OCI-LY1 (cell line): Measurements from ENCODE around the gene PPP1R2C.

ENCODE experiments used
- H2AFZ ChIP-seq: fragments of 200-600 bp; sonication (generic), shearing (Covaris generic); 2 replicates; pipeline ENCODE4 v1.6.0; 2014; ENCODE audit warnings: antibody characterized with exemption, mild to moderate bottlenecking, low read length
- H3F3A ChIP-seq: fragments of 200-600 bp; sonication (generic), shearing (Covaris generic); 2 replicates; pipeline ENCODE4 v1.6.0; 2014; ENCODE audit warnings: mild to moderate bottlenecking, antibody characterized with exemption, low read length, moderate library complexity; ENCODE audit not compliant: insufficient read depth
- H3K27ac ChIP-seq: fragments of 200-600 bp; sonication (generic); 2 replicates; pipeline ENCODE4 v1.5.1; 2014; ENCODE audit warnings: low read length, mixed run types, mild to moderate bottlenecking, low read depth; ENCODE audit not compliant: poor library complexity, severe bottlenecking
- H3K27me3 ChIP-seq: fragments of 200-600 bp; sonication (generic); 2 replicates; pipeline ENCODE4 v1.6.0; 2014; ENCODE audit warnings: antibody characterized with exemption, mild to moderate bottlenecking, low read length, moderate library complexity; ENCODE audit not compliant: insufficient read depth
- H3K36me3 ChIP-seq: fragments of 200-600 bp; sonication (generic); 2 replicates; pipeline ENCODE4 v1.6.1; 2014; ENCODE audit warnings: mild to moderate bottlenecking, antibody characterized with exemption, low read length, moderate library complexity, mixed read lengths; ENCODE audit not compliant: insufficient read depth
- H3K4me1 ChIP-seq: fragments of 200-600 bp; sonication (generic); 2 replicates; pipeline ENCODE4 v1.5.1; 2014; ENCODE audit warnings: mild to moderate bottlenecking, low read length, moderate library complexity; ENCODE audit not compliant: insufficient read depth, severe bottlenecking
- H3K4me2 ChIP-seq: fragments of 200-600 bp; sonication (generic), shearing (Covaris generic); 2 replicates; pipeline ENCODE4 v1.6.1; 2014; ENCODE audit warnings: low read length
- H3K4me3 ChIP-seq: fragments of 200-600 bp; sonication (generic); 2 replicates; pipeline ENCODE4 v1.5.1; 2014; ENCODE audit warnings: low read length, low read depth, mild to moderate bottlenecking, mixed read lengths; ENCODE audit not compliant: poor library complexity, severe bottlenecking
- H3K79me2 ChIP-seq: fragments of 200-600 bp; shearing (Covaris generic); 2 replicates; pipeline ENCODE4 v1.6.1; 2016; ENCODE audit warnings: mixed run types, low read length, mixed read lengths; ENCODE audit not compliant: insufficient read depth
- H3K9ac ChIP-seq: fragments of 200-600 bp; sonication (generic), shearing (Covaris generic); 2 replicates; pipeline ENCODE4 v1.6.1; 2014; ENCODE audit warnings: mild to moderate bottlenecking, low read length, mixed read lengths
- H3K9me2 ChIP-seq: fragments of 200-600 bp; sonication (generic), shearing (Covaris generic); 2 replicates; pipeline ENCODE4 v1.6.1; 2014; ENCODE audit warnings: low read depth, mild to moderate bottlenecking, low read length, mixed read lengths
- H3K9me3 ChIP-seq: fragments of 200-600 bp; shearing (Covaris generic); 2 replicates; pipeline ENCODE4 v1.6.1; 2014; ENCODE audit warnings: low read length, mixed read lengths
- H4K20me1 ChIP-seq: fragments of 200-600 bp; sonication (generic), shearing (Covaris generic); 2 replicates; pipeline ENCODE4 v1.6.0; 2016; ENCODE audit warnings: mild to moderate bottlenecking, low read length; ENCODE audit not compliant: insufficient read depth
- EZH2 ChIP-seq: fragments of 200-600 bp; sonication (generic), shearing (Covaris generic); IDR thresholded peaks from 2 replicates; pipeline ENCODE4 v1.8.0; 2017; ENCODE audit warnings: borderline replicate concordance, mixed run types, mild to moderate bottlenecking, antibody characterized with exemption, low read length, moderate library complexity, mixed read lengths
- TF ChIP-seq, protein P1 (sequence below): fragments of 200-600 bp; sonication (generic), shearing (Covaris generic); IDR thresholded peaks from 2 replicates; pipeline ENCODE4 v1.5.1; 2017; ENCODE audit warnings: mild to moderate bottlenecking, antibody characterized with exemption, low read length, moderate library complexity, mixed read lengths

Gene PPP1R2C

GRCh38 chrX:42738552-42738951, 39.4 kb downstream of the PPP1R2C start:
- no peak overlapping the region for H2AFZ ChIP-seq
- no peaks in the 10 kb centered on the region for H3K9me3 ChIP-seq
- H3K27ac ChIP-seq, result no peak overlapping the region
- peaks cover 18% of the 10 kb centered on the region for H3K4me1 ChIP-seq
- no peaks in the 10 kb centered on the region for H3K36me3 ChIP-seq
- H3K27me3 ChIP-seq, result no peaks in the 10 kb centered on the region
- no peaks in the 10 kb centered on the region for H3F3A ChIP-seq
- no peak overlapping the region for H3K4me3 ChIP-seq
- no peaks in the 10 kb centered on the region for H3K9me2 ChIP-seq
- no peak overlapping the region for H3K9ac ChIP-seq
- TF ChIP-seq EZH2, result no peak
- TF ChIP-seq, protein P1, sequence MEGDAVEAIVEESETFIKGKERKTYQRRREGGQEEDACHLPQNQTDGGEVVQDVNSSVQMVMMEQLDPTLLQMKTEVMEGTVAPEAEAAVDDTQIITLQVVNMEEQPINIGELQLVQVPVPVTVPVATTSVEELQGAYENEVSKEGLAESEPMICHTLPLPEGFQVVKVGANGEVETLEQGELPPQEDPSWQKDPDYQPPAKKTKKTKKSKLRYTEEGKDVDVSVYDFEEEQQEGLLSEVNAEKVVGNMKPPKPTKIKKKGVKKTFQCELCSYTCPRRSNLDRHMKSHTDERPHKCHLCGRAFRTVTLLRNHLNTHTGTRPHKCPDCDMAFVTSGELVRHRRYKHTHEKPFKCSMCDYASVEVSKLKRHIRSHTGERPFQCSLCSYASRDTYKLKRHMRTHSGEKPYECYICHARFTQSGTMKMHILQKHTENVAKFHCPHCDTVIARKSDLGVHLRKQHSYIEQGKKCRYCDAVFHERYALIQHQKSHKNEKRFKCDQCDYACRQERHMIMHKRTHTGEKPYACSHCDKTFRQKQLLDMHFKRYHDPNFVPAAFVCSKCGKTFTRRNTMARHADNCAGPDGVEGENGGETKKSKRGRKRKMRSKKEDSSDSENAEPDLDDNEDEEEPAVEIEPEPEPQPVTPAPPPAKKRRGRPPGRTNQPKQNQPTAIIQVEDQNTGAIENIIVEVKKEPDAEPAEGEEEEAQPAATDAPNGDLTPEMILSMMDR, result no peak
- H4K20me1 ChIP-seq, result no peaks in the 10 kb centered on the region
- no peaks in the 10 kb centered on the region for H3K79me2 ChIP-seq
- H3K4me2 ChIP-seq, result no peak overlapping the region

- Histone ChIP-seq H3F3A (no peaks in the 10 kb centered on the region), H4K20me1 (no peaks in the 10 kb centered on the region), H3K79me2 (no peaks in the 10 kb centered on the region), H3K4me3 (no peak overlapping the region), H3K27me3 (no peaks in the 10 kb centered on the region), H3K4me2 (no peak overlapping the region), H3K9ac (no peak overlapping the region), H2AFZ (no peak overlapping the region), H3K4me1 (peaks cover 14% of the 10 kb centered on the region), H3K9me2 (no peaks in the 10 kb centered on the region), H3K9me3 (no peaks in the 10 kb centered on the region), H3K36me3 (no peaks in the 10 kb centered on the region), H3K27ac (no peak overlapping the region)
- TF ChIP-seq, protein P1, result no peak
- TF ChIP-seq EZH2, result no peak
Observed at GRCh38 chrX:42735250-42735649, 42.7 kb downstream of the PPP1R2C start.

DNA sequence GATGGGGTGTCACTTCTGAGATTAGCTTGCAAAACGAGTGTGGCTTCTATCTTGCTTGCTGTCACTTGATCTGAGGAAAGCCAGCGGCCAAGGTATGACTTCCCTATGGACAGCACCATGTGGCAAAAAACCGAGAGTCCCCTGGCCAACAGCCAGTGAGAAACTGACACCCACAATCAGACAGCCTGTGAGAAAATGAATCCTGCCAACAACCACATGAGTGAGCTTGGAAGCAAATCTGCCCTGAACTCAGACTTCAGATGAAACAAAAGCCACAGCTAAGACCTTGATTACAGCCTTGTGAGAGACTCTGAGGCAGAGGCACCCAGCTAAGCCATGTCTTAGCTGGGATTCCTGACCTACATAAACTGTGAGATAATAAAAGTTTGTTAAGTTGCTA, 45.5 kb downstream of the PPP1R2C start:
- no peak overlapping the region for H3K9ac ChIP-seq
- no peak overlapping the region for H3K4me3 ChIP-seq
- H3K79me2 ChIP-seq, result no peaks in the 10 kb centered on the region
- H3K4me1 ChIP-seq, result no peaks in the 10 kb centered on the region
- H3K27me3 ChIP-seq, result no peaks in the 10 kb centered on the region
- no peak overlapping the region for H3K4me2 ChIP-seq
- H3K9me3 ChIP-seq, result no peaks in the 10 kb centered on the region
- TF ChIP-seq, protein P1, result no peak
- TF ChIP-seq EZH2, result no peak
- no peaks in the 10 kb centered on the region for H4K20me1 ChIP-seq
- no peak overlapping the region for H2AFZ ChIP-seq
- no peaks in the 10 kb centered on the region for H3K9me2 ChIP-seq
- H3K36me3 ChIP-seq, result no peaks in the 10 kb centered on the region
- no peaks in the 10 kb centered on the region for H3F3A ChIP-seq
- H3K27ac ChIP-seq, result no peak overlapping the region
